Measurements from ENCODE around the gene FAM76B. TPM values are rescaled to one million over a fixed set of nuclear protein-coding genes. Genes with fewer than 3 reads are reported as not detected.

The FAM76B gene
- total and polyA plus RNA-seq, 7 experiments from 2014 or later: 10.6 to 82.1 (median 52.3) TPM

- Histone ChIP-seq H3K36me3 (ENCODE audit: control insufficient read depth in 2 of 3, insufficient read depth in 3 of 3, low read length in 3 of 3) (peaks cover 0 to 15% (median 10%) of the 10 kb centered on the region in 3 experiments), H3K27me3 (ENCODE audit: control insufficient read depth in 2 of 2, insufficient read depth in 2 of 2, low read length in 2 of 2) (no peaks in the 10 kb centered on the region), H3K4me3 (ENCODE audit: low read length) (no peak overlapping the region), H3K4me1 (ENCODE audit: control insufficient read depth in 2 of 2, insufficient read depth in 2 of 2, low read length in 2 of 2) (peaks cover 13 to 16% of the 10 kb centered on the region in 2 donors), H3K9me3 (ENCODE audit: control insufficient read depth in 2 of 3, low read length in 3 of 3) (no peaks in the 10 kb centered on the region), H3K27ac (ENCODE audit: low read depth, low read length) (no peak overlapping the region)
- ChIA-PET CTCF (interaction anchor here (0.6 to 0.7 kb wide), 3 partner anchors 259 to 644 kb away, joined by 3 read pairs; no protein-coding TSS in a partner anchor), POLR2A (no interaction called here)
- no peaks in the 10 kb centered on the region for H3K9me3 Mint-ChIP-seq
- H3K27ac Mint-ChIP-seq: no peak overlapping the region
- peaks cover 37 to 63% (median 59%) of the 10 kb centered on the region in 7 donors for H3K4me1 Mint-ChIP-seq
- H3K4me3 Mint-ChIP-seq: no peak overlapping the region
- ATAC-seq (no peak), DNase-seq (no peak)
- peaks cover 8 to 23% (median 15%) of the 10 kb centered on the region in 5 donors for H3K36me3 Mint-ChIP-seq
- H3K27me3 Mint-ChIP-seq: no peaks in the 10 kb centered on the region
- intact Hi-C loops (cut with micrococcal nuclease): no loop called here
These were observed 6.2 kb upstream of the FAM76B start for GRCh38 chr11:95795627-95796295.

- CTCF ChIA-PET: no interaction called here
- H3K4me1 Mint-ChIP-seq: peaks cover 39 to 57% (median 51%) of the 10 kb centered on the region in 7 donors
- DNase-seq: no peak
- H3K9me3 Mint-ChIP-seq: peaks cover 0 to 9% (median 0%) of the 10 kb centered on the region in 11 donors
- no peaks in the 10 kb centered on the region for H3K27me3 Mint-ChIP-seq
- H3K4me3 Mint-ChIP-seq: peak overlapping the region in 3 of 10 donors; percentile 3 to 25 (median 20)
- intact Hi-C loops (cut with micrococcal nuclease): loop anchor here in 1 of 2 donors (5.0 kb wide), 2 partner anchors 218 to 463 kb away; no protein-coding TSS in a partner anchor
- H3K27ac ChIP-seq (ENCODE audit: low read depth, low read length): no peak overlapping the region
- H3K4me1 ChIP-seq (ENCODE audit: control insufficient read depth in 2 of 2, insufficient read depth in 2 of 2, low read length in 2 of 2): peaks cover 13 to 16% of the 10 kb centered on the region in 2 donors
- peaks cover 0 to 11% (median under 1%) of the 10 kb centered on the region in 3 experiments for H3K36me3 ChIP-seq (ENCODE audit: control insufficient read depth in 2 of 3, insufficient read depth in 3 of 3, low read length in 3 of 3)
- H3K27ac Mint-ChIP-seq: no peak overlapping the region
- no peak overlapping the region for H3K4me3 ChIP-seq (ENCODE audit: low read length)
- no peaks in the 10 kb centered on the region for H3K27me3 ChIP-seq (ENCODE audit: control insufficient read depth in 2 of 2, insufficient read depth in 2 of 2, low read length in 2 of 2)
- POLR2A ChIA-PET: no interaction called here
- no peaks in the 10 kb centered on the region for H3K9me3 ChIP-seq (ENCODE audit: control insufficient read depth in 2 of 3, low read length in 3 of 3)
- no peak for ATAC-seq
- H3K36me3 Mint-ChIP-seq: peaks cover under 1 to 10% (median 3%) of the 10 kb centered on the region in 5 donors
These were observed 4.5 kb upstream of the FAM76B start for GRCh38 chr11:95794086-95794485.

DNA sequence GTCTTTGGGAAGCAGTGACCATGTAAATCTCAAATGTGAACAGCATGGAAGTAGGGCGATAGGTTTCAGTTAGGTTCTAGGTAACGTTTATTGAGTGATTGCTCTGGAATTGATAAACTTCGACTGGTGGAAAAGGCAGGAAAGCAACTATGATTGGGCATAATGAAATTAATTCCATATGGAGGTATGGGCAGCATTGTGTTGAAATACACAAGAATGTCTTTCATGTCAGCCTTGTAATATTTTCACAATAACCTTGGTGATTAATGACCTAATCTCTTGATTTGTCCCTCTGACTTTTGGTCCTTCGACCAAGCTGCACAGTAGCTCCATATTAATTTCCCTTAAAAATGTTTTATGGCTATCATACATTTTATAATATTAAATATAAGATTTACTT lies 3.5 kb upstream of the FAM76B start:
- H3K9me3 Mint-ChIP-seq: peaks cover 0 to 9% (median 0%) of the 10 kb centered on the region in 11 donors
- Histone ChIP-seq H3K27me3 (ENCODE audit: control insufficient read depth in 2 of 2, insufficient read depth in 2 of 2, low read length in 2 of 2) (no peaks in the 10 kb centered on the region), H3K4me1 (ENCODE audit: control insufficient read depth in 2 of 2, insufficient read depth in 2 of 2, low read length in 2 of 2) (peaks cover 17 to 22% of the 10 kb centered on the region in 2 donors), H3K4me3 (ENCODE audit: low read length) (no peak overlapping the region), H3K27ac (ENCODE audit: low read depth, low read length) (no peak overlapping the region), H3K9me3 (ENCODE audit: control insufficient read depth in 2 of 3, low read length in 3 of 3) (no peaks in the 10 kb centered on the region), H3K36me3 (ENCODE audit: control insufficient read depth in 2 of 3, insufficient read depth in 3 of 3, low read length in 3 of 3) (peaks cover 0 to 13% (median 0%) of the 10 kb centered on the region in 3 experiments)
- intact Hi-C loops (cut with micrococcal nuclease): loop anchor here in 1 of 2 donors (5.0 kb wide), 2 partner anchors 219 to 464 kb away; no protein-coding TSS in a partner anchor
- H3K36me3 Mint-ChIP-seq: peaks cover 0 to 11% (median 4%) of the 10 kb centered on the region in 5 donors
- peak overlapping the region in 6 of 10 donors; percentile 2 to 57 (median 24) for H3K4me3 Mint-ChIP-seq
- ATAC-seq (no peak), DNase-seq (no peak)
- H3K27ac Mint-ChIP-seq: no peak overlapping the region
- ChIA-PET CTCF (interaction anchor here (0.6 kb wide), 1 partner anchor 29 kb away, joined by 3 read pairs; no protein-coding TSS in a partner anchor), POLR2A (no interaction called here)
- H3K4me1 Mint-ChIP-seq: peaks cover 43 to 65% (median 53%) of the 10 kb centered on the region in 7 donors
- no peaks in the 10 kb centered on the region for H3K27me3 Mint-ChIP-seq

- no peak for DNase-seq
- Mint-ChIP-seq H3K36me3 (peaks cover 0 to 15% (median 8%) of the 10 kb centered on the region in 5 donors), H3K4me3 (peak overlapping the region in 5 of 10 donors; percentile 27 to 57 (median 30)), H3K4me1 (peaks cover 45 to 69% (median 57%) of the 10 kb centered on the region in 7 donors), H3K9me3 (peaks cover 0 to 9% (median 0%) of the 10 kb centered on the region in 11 donors), H3K27ac (no peak overlapping the region), H3K27me3 (no peaks in the 10 kb centered on the region)
- Histone ChIP-seq H3K4me3 (ENCODE audit: low read length) (no peak overlapping the region), H3K36me3 (ENCODE audit: control insufficient read depth in 2 of 3, insufficient read depth in 3 of 3, low read length in 3 of 3) (peaks cover 0 to 13% (median 3%) of the 10 kb centered on the region in 3 experiments), H3K27ac (ENCODE audit: low read depth, low read length) (no peak overlapping the region), H3K9me3 (ENCODE audit: control insufficient read depth in 2 of 3, low read length in 3 of 3) (no peaks in the 10 kb centered on the region), H3K27me3 (ENCODE audit: control insufficient read depth in 2 of 2, insufficient read depth in 2 of 2, low read length in 2 of 2) (no peaks in the 10 kb centered on the region), H3K4me1 (ENCODE audit: control insufficient read depth in 2 of 2, insufficient read depth in 2 of 2, low read length in 2 of 2) (peaks cover 21 to 22% of the 10 kb centered on the region in 2 donors)
- ChIA-PET POLR2A (no interaction called here), CTCF (no interaction called here)
- ATAC-seq: no peak
- intact Hi-C loops (cut with micrococcal nuclease): loop anchor here in 1 of 2 donors (5.0 kb wide), 2 partner anchors 220 to 465 kb away; no protein-coding TSS in a partner anchor
These were observed 3.1 kb upstream of the FAM76B start for GRCh38 chr11:95792700-95793099.

GRCh38 chr11:95792200-95792599 lies 2.6 kb upstream of the FAM76B start:
- DNase-seq (no peak), ATAC-seq (no peak)
- H3K9me3 Mint-ChIP-seq: peaks cover 0 to 9% (median 0%) of the 10 kb centered on the region in 11 donors
- Histone ChIP-seq H3K27ac (ENCODE audit: low read depth, low read length) (no peak overlapping the region), H3K27me3 (ENCODE audit: control insufficient read depth in 2 of 2, insufficient read depth in 2 of 2, low read length in 2 of 2) (no peaks in the 10 kb centered on the region), H3K36me3 (ENCODE audit: control insufficient read depth in 2 of 3, insufficient read depth in 3 of 3, low read length in 3 of 3) (peaks cover 0 to 13% (median 8%) of the 10 kb centered on the region in 3 experiments), H3K9me3 (ENCODE audit: control insufficient read depth in 2 of 3, low read length in 3 of 3) (no peaks in the 10 kb centered on the region), H3K4me3 (ENCODE audit: low read length) (no peak overlapping the region), H3K4me1 (ENCODE audit: control insufficient read depth in 2 of 2, insufficient read depth in 2 of 2, low read length in 2 of 2) (peaks cover 21 to 22% of the 10 kb centered on the region in 2 donors)
- peak overlapping the region; percentile 93 to 100 (median 100) for H3K4me3 Mint-ChIP-seq
- intact Hi-C loops (cut with micrococcal nuclease): loop anchor here in 1 of 2 donors (5.0 kb wide), 2 partner anchors 220 to 465 kb away; no protein-coding TSS in a partner anchor
- H3K27ac Mint-ChIP-seq: peak overlapping the region in 5 of 9 donors; percentile 100
- H3K4me1 Mint-ChIP-seq: peaks cover 45 to 73% (median 60%) of the 10 kb centered on the region in 7 donors
- H3K36me3 Mint-ChIP-seq: peaks cover 0 to 15% (median 11%) of the 10 kb centered on the region in 5 donors
- CTCF ChIA-PET: no interaction called here
- POLR2A ChIA-PET: interaction anchor here (0.6 to 4.0 kb wide), 4 partner anchors 16 to 725 kb away, joined by 6 to 55 read pairs (median 26); partner anchors contain the start of genes SESN3 and SRSF8
- no peaks in the 10 kb centered on the region for H3K27me3 Mint-ChIP-seq

GRCh38 chr11:95791709-95792033 lies 2.1 kb upstream of the FAM76B start:
- Mint-ChIP-seq H3K27ac (peak overlapping the region; percentile 83 to 100 (median 100)), H3K36me3 (peaks cover 0 to 15% (median 11%) of the 10 kb centered on the region in 5 donors), H3K9me3 (peaks cover 0 to 9% (median 0%) of the 10 kb centered on the region in 11 donors), H3K27me3 (no peaks in the 10 kb centered on the region), H3K4me3 (peak overlapping the region; percentile 93 to 100 (median 100)), H3K4me1 (peaks cover 45 to 73% (median 60%) of the 10 kb centered on the region in 7 donors)
- POLR2A ChIA-PET: interaction anchor here (0.6 to 4.0 kb wide), 8 partner anchors 9 to 724 kb away, joined by 4 to 55 read pairs (median 14); partner anchors contain the start of genes ENDOD1, SESN3 and SRSF8
- no peak for ATAC-seq
- H3K27ac ChIP-seq (ENCODE audit: low read depth, low read length): peak overlapping the region; percentile 99
- DNase-seq: no peak
- H3K27me3 ChIP-seq (ENCODE audit: control insufficient read depth in 2 of 2, insufficient read depth in 2 of 2, low read length in 2 of 2): no peaks in the 10 kb centered on the region
- intact Hi-C loops (cut with micrococcal nuclease): loop anchor here in 1 of 2 donors (2.0 to 5.0 kb wide), 4 partner anchors 221 to 1299 kb away; partner anchors contain the start of genes ANKRD49 and MRE11
- peak overlapping the region; percentile 97 for H3K4me3 ChIP-seq (ENCODE audit: low read length)
- peaks cover 21 to 22% of the 10 kb centered on the region in 2 donors for H3K4me1 ChIP-seq (ENCODE audit: control insufficient read depth in 2 of 2, insufficient read depth in 2 of 2, low read length in 2 of 2)
- peaks cover 0 to 13% (median 8%) of the 10 kb centered on the region in 3 experiments for H3K36me3 ChIP-seq (ENCODE audit: control insufficient read depth in 2 of 3, insufficient read depth in 3 of 3, low read length in 3 of 3)
- H3K9me3 ChIP-seq (ENCODE audit: control insufficient read depth in 2 of 3, low read length in 3 of 3): no peaks in the 10 kb centered on the region
- CTCF ChIA-PET: no interaction called here
